Fibroblast of the aortic adventitia (primary cell): ENCODE measurements around the gene LIFR. TPM values are rescaled to one million over a fixed set of nuclear protein-coding genes. Genes with fewer than 3 reads are reported as not detected.

Source experiments
- DNase-seq: peaks from one replicate; pipeline ENCODE4 v3.0.0-alpha.2; 2010; ENCODE audit warnings: low read depth
- H3K4me3 ChIP-seq: 2 replicates; pipeline ENCODE4 v1.5.1; 2011; ENCODE audit warnings: low read depth, mild to moderate bottlenecking, control low read depth, low read length, moderate library complexity
- total RNA-seq: library from RNA; depleted of rRNA; stranded (reverse); fragments of >200 nt; gene quantifications from 2 replicates; pipeline ENCODE4 v1.2.3, GENCODE V29; 2012; ENCODE audit warnings: low replicate concordance
- TF ChIP-seq, protein P1 (sequence below): IDR thresholded peaks from 2 replicates; pipeline ENCODE4 v1.5.1; 2011; ENCODE audit warnings: mild to moderate bottlenecking, low read length, control low read depth, inconsistent platforms; ENCODE audit not compliant: insufficient read depth

LIFR gene
- total RNA-seq, 1 donor = 45.0 TPM

- H3K4me3 ChIP-seq = no peak overlapping the region
- DNase-seq = no peak
- TF ChIP-seq, protein P1, sequence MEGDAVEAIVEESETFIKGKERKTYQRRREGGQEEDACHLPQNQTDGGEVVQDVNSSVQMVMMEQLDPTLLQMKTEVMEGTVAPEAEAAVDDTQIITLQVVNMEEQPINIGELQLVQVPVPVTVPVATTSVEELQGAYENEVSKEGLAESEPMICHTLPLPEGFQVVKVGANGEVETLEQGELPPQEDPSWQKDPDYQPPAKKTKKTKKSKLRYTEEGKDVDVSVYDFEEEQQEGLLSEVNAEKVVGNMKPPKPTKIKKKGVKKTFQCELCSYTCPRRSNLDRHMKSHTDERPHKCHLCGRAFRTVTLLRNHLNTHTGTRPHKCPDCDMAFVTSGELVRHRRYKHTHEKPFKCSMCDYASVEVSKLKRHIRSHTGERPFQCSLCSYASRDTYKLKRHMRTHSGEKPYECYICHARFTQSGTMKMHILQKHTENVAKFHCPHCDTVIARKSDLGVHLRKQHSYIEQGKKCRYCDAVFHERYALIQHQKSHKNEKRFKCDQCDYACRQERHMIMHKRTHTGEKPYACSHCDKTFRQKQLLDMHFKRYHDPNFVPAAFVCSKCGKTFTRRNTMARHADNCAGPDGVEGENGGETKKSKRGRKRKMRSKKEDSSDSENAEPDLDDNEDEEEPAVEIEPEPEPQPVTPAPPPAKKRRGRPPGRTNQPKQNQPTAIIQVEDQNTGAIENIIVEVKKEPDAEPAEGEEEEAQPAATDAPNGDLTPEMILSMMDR = no peak
Measured at GRCh38 chr5:38494175-38494574, 62.3 kb downstream of the LIFR start.

- no peak for DNase-seq
- TF ChIP-seq, protein P1 = no peak
- no peak overlapping the region for H3K4me3 ChIP-seq
Measured at GRCh38 chr5:38483805-38484398, 72.5 kb downstream of the LIFR start.

DNA sequence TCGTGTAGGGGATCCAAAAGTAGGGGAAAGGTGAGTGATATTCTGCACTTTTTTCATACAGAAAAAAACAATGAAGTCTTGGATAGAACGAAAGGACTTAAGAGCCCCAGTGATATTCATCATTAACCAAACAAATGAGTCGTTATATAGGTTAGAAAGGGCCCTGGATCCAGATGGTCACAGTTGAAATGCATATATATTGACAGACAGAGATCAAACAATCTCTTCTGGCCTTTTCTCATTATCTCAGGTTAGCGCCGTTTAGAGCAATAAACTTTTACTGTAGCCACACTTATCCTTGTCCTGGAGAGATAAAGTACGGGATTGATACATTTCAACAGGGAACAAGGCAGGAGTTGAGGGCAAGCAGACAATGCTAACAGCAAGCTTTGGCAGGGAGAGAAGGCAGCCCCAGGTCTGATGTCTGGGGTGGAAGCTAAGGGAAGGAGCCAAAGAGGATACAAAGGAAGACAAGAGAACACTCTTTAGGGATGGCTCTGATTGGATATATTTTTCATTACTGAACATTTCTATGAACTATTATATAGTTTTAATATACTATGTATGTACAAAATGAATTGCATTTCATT is 77.0 kb downstream of the LIFR start:
- no peak for DNase-seq
- H3K4me3 ChIP-seq = no peak overlapping the region
- TF ChIP-seq, protein P1 = no peak

- TF ChIP-seq, protein P1 = no peak
- H3K4me3 ChIP-seq = no peak overlapping the region
- DNase-seq = no peak
Measured at GRCh38 chr5:38478878-38479277, 77.6 kb downstream of the LIFR start.

DNA sequence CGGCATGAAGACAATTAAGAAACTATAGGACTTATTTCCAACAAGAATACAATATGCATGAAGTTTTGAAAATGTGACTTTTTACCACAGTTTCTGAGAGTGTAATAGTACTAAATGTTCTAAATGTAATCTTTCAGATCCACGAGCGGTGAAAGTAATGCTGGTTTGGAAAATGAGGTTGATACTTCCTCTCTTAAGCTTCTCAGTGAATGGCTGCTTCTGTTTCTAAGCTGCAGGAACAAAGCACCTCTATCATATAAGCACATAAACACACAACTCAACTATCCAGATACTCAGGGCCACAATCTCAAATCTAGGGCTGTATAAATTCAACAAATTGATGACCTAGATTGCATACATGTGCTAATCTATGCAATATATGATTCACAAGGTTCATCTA is 78.3 kb downstream of the LIFR start:
- H3K4me3 ChIP-seq = no peak overlapping the region
- TF ChIP-seq, protein P1 = no peak
- no peak for DNase-seq

DNA sequence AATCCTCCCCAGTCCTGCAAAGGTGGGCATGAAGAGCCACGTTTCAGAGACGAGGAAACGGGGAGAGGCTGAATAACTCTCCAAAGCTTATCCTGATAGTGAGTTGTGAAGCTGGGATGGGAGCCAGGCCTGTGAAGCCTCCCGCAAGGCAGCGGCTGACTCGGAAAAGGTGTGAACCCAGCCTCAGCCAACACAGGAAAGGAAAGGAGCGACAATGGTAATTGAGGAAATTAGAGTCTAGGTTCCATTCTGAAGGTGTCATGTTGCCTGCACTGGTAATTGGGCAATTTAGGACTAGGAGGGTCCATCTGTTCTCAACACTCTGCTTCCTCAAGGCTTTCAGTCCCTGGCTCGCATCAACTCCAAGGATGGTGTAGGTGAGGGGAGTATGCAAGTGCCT is 83.4 kb downstream of the LIFR start:
- TF ChIP-seq, protein P1 = no peak
- no peak overlapping the region for H3K4me3 ChIP-seq
- no peak for DNase-seq

- H3K4me3 ChIP-seq = no peak overlapping the region
- TF ChIP-seq, protein P1 = no peak
- no peak for DNase-seq
Measured at GRCh38 chr5:38472541-38472940, 83.9 kb downstream of the LIFR start.
